ENCODE data around the gene IRF2BP2.

IRF2BP2 gene

DNA sequence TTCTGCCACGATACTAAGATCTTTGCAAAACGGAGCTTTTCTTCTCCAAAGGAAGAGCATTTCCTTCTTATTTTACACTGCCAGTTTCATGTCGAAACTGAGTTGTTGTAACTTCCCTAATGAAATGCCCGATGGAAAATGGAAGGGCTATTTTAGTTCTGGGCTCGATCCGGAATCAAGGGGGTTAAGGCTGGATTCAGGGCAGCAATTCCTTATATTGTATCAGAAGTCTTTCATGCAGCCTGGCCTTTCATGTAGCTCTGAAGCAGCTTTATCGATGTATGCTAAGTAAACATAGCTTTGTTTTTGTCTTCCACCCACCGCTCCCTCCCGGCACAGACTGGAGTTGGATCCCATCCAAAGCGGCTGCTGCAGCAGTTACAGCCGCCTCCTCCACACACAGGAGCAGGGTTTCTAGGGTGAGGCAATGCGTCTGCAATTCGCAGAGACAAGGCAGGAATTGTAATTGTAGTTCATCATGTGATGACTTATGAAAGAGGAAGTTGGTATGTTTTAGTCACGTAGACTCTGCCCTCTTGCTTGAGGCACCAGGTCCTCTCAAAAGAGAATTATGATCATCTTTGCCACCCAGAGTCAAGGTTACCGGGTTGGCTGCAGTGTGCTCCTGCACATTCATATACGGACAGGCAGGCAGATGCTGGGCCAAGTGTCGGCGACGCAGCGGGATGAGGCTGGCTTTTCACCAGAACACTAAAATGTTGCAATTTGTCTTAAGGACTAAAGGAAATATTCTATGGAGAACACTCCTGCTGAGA lies 2.6 kb upstream of the IRF2BP2 start:
- TF ChIP-seq, protein P1, sequence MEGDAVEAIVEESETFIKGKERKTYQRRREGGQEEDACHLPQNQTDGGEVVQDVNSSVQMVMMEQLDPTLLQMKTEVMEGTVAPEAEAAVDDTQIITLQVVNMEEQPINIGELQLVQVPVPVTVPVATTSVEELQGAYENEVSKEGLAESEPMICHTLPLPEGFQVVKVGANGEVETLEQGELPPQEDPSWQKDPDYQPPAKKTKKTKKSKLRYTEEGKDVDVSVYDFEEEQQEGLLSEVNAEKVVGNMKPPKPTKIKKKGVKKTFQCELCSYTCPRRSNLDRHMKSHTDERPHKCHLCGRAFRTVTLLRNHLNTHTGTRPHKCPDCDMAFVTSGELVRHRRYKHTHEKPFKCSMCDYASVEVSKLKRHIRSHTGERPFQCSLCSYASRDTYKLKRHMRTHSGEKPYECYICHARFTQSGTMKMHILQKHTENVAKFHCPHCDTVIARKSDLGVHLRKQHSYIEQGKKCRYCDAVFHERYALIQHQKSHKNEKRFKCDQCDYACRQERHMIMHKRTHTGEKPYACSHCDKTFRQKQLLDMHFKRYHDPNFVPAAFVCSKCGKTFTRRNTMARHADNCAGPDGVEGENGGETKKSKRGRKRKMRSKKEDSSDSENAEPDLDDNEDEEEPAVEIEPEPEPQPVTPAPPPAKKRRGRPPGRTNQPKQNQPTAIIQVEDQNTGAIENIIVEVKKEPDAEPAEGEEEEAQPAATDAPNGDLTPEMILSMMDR (IDR thresholded peaks at IDR 0.05; ENCODE audit: low read depth, low read length): no peak
- Histone ChIP-seq H3K4me1 (peaks cover 22% of the 10 kb centered on the region), H3K27me3 (no peaks in the 10 kb centered on the region), H3K9me3 (no peaks in the 10 kb centered on the region), H3K36me3 (peaks cover 17% of the 10 kb centered on the region), H3K4me3 (ENCODE audit: low read depth, low read length) (peak overlapping the region; percentile 52)
- peak; percentile 93 for DNase-seq

DNA sequence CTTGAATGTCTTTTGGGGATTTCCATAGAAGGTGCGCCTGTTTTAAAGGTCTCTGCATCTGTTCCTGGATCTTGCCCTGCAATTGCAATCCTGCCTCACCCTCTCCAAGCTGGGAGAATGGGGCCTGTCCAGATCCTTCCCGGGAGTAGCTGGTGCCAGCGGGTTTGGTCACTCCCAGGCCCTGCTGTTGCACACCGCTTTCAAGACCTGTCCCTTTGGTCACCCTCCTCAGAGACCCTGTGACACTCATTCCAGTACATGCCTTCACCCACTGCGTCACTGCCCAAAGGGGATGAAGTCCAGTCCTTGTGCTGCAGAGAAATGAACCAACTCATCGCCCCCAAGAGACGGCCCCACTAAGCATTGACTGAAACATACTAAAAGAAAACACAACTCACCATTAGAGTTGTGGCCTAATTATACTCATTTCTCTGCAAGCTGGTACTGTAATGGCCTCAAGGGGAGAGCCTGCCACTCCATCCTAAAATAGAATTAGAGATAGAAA lies 1.9 kb upstream of the IRF2BP2 start:
- TF ChIP-seq, protein P1 (IDR thresholded peaks at IDR 0.05; ENCODE audit: low read depth, low read length): no peak
- H3K9me3 ChIP-seq: no peaks in the 10 kb centered on the region
- peak; percentile 47 for DNase-seq
- H3K4me3 ChIP-seq (ENCODE audit: low read depth, low read length): peak overlapping the region; percentile 52
- H3K27me3 ChIP-seq: no peaks in the 10 kb centered on the region
- H3K4me1 ChIP-seq: peaks cover 21% of the 10 kb centered on the region
- peaks cover 23% of the 10 kb centered on the region for H3K36me3 ChIP-seq

DNA sequence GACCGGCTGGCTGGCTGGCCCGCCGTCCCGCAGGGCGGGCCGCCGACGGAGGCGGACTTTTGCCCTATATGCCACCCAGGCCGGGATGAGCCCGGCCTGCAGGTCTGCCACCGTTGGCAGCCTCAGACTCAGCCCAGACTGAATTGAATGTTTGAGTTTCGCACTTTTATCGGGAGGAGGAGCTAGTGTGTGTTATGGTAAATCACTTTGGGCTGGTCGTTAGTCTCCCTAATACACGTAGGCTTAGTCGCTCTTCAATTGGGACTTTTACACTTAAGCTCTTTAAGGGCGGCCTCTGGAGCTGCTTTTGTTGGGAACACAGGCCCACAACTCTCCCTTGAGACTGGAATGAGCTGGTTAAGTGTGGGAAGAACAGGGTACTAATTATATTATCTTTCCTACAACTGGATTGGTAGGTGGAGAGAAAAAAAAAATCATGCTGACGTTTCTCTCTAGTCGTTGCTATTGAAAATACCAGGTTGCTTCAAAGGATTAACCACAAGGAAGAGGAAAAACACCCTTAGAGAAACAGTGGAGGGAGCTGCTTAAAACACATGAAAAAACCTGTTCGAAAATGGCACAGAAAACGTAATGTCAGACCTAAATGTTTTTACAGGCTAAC lies 1.4 kb upstream of the IRF2BP2 start:
- Histone ChIP-seq H3K4me1 (peaks cover 19% of the 10 kb centered on the region), H3K4me3 (ENCODE audit: low read depth, low read length) (peak overlapping the region; percentile 52), H3K9me3 (no peaks in the 10 kb centered on the region), H3K27me3 (no peaks in the 10 kb centered on the region), H3K36me3 (peaks cover 29% of the 10 kb centered on the region)
- DNase-seq: peak; percentile 70
- TF ChIP-seq, protein P1 (IDR thresholded peaks at IDR 0.05; ENCODE audit: low read depth, low read length): no peak; the same call in 1 of the 2 replicates

DNA sequence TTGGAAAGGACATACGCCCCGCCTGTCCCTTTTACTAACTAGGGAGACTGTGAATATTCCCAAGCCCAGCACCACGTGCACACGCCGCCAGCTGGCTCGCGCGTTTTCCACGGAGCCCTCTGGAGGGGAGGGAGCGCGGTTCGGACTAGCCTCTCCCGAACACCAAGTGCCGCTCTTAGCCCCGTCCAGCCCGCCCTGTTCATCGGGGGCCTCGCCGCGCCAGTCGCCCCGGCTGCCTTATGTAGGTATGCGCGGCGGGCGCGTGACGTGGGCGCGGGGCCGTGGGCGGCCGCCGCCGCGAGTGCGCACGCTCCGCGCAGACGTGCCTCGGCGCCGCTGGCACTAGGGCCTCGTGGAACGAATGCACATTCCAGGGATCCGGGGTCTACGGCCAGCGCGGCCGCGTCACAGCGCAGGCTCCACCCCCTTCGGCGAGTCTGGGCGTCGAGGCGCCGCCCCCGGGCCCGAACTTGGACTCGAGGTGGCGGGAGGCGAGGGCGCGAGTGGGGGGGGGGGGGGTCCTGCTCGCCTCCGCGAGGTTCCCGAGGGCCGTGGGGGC lies 767 bp upstream of the IRF2BP2 start:
- H3K36me3 ChIP-seq: peaks cover 35% of the 10 kb centered on the region
- DNase-seq: peak; percentile 95
- peaks cover 19% of the 10 kb centered on the region for H3K4me1 ChIP-seq
- TF ChIP-seq, protein P1 (IDR thresholded peaks at IDR 0.05; ENCODE audit: low read depth, low read length): no peak
- H3K27me3 ChIP-seq: no peaks in the 10 kb centered on the region
- H3K9me3 ChIP-seq: no peaks in the 10 kb centered on the region
- H3K4me3 ChIP-seq (ENCODE audit: low read depth, low read length): peak overlapping the region; percentile 60

DNA sequence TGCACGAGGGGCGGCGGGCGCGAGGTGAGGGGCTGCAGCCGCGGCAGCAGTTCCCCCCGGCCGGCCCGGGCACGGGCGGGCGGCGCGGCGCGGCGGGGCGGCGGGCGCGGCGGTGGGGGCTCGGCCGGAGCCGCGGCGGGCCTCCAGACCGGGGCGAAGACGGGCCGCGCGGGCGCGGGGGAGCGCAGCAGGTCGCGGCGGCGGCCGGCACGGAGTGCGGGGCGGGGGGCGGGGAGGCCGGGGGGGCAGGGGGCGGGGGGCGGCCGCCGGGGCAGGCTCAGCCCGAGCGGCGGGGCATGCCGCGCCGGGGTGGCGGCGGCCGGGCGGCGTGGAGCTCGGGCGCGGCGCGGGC lies 311 bp downstream of the IRF2BP2 start:
- H3K9me3 ChIP-seq: no peaks in the 10 kb centered on the region
- no peaks in the 10 kb centered on the region for H3K27me3 ChIP-seq
- peaks cover 46% of the 10 kb centered on the region for H3K36me3 ChIP-seq
- peaks cover 19% of the 10 kb centered on the region for H3K4me1 ChIP-seq
- no peak for DNase-seq
- no peak overlapping the region for H3K4me3 ChIP-seq (ENCODE audit: low read depth, low read length)
- TF ChIP-seq, protein P1 (IDR thresholded peaks at IDR 0.05; ENCODE audit: low read depth, low read length): no peak

Measured in BE2C (cell line).